ENCODE data around the gene MED8.
A peak's percentile ranks its signal among the peaks of the same experiment; 100 is the strongest.
"Not testable (repeated sequence)": the region's sequence is repeated elsewhere in the genome, so short reads cannot be mapped to it uniquely, and the experiment has no call there.

Gene MED8

GRCh38 chr1:43379476-43379875, 10.1 kb downstream of the MED8 start:
- peaks cover 7 to 13% of the 10 kb centered on the region in 2 donors for H3K4me1 ChIP-seq (ENCODE audit: control insufficient read depth in 1 of 2, insufficient read depth in 2 of 2, low read length in 2 of 2)
- peaks cover 21 to 27% of the 10 kb centered on the region in 2 donors for H3K36me3 ChIP-seq (ENCODE audit: control insufficient read depth in 1 of 2, insufficient read depth in 2 of 2, low read length in 2 of 2)
- H3K9me3 ChIP-seq (ENCODE audit: control insufficient read depth in 1 of 2, low read length in 2 of 2) = no peaks in the 10 kb centered on the region
- H3K4me3 ChIP-seq (ENCODE audit: low read depth in 1 of 2, low read length in 2 of 2) = no peak overlapping the region
- H3K27ac ChIP-seq (ENCODE audit: low read length) = no peak overlapping the region
- no peaks in the 10 kb centered on the region for H3K27me3 ChIP-seq (ENCODE audit: low read depth, low read length)

- Histone ChIP-seq H3K27ac (ENCODE audit: low read length) (no peak overlapping the region), H3K4me3 (ENCODE audit: low read depth in 1 of 2, low read length in 2 of 2) (no peak overlapping the region), H3K9me3 (ENCODE audit: control insufficient read depth in 1 of 2, low read length in 2 of 2) (no peaks in the 10 kb centered on the region), H3K36me3 (ENCODE audit: control insufficient read depth in 1 of 2, insufficient read depth in 2 of 2, low read length in 2 of 2) (peaks cover 4 to 13% of the 10 kb centered on the region in 2 donors), H3K4me1 (ENCODE audit: control insufficient read depth in 1 of 2, insufficient read depth in 2 of 2, low read length in 2 of 2) (peaks cover 7 to 11% of the 10 kb centered on the region in 2 donors), H3K27me3 (ENCODE audit: low read depth, low read length) (no peaks in the 10 kb centered on the region)
Measured at GRCh38 chr1:43377831-43378230, 11.8 kb downstream of the MED8 start.

GRCh38 chr1:43376723-43377235, 12.8 kb downstream of the MED8 start:
- peaks cover 0 to 10% of the 10 kb centered on the region in 2 donors for H3K36me3 ChIP-seq (ENCODE audit: control insufficient read depth in 1 of 2, insufficient read depth in 2 of 2, low read length in 2 of 2)
- H3K9me3 ChIP-seq (ENCODE audit: control insufficient read depth in 1 of 2, low read length in 2 of 2) = no peaks in the 10 kb centered on the region
- peaks cover under 1 to 3% of the 10 kb centered on the region in 2 donors for H3K4me1 ChIP-seq (ENCODE audit: control insufficient read depth in 1 of 2, insufficient read depth in 2 of 2, low read length in 2 of 2)
- no peaks in the 10 kb centered on the region for H3K27me3 ChIP-seq (ENCODE audit: low read depth, low read length)
- no peak overlapping the region for H3K27ac ChIP-seq (ENCODE audit: low read length)
- H3K4me3 ChIP-seq (ENCODE audit: low read depth in 1 of 2, low read length in 2 of 2) = no peak overlapping the region

- Histone ChIP-seq H3K27ac (ENCODE audit: low read length) (peak overlapping the region; percentile 13), H3K4me3 (ENCODE audit: low read depth in 1 of 2, low read length in 2 of 2) (no peak overlapping the region), H3K4me1 (ENCODE audit: control insufficient read depth in 1 of 2, insufficient read depth in 2 of 2, low read length in 2 of 2) (peaks cover 6% of the 10 kb centered on the region in 2 donors), H3K9me3 (ENCODE audit: control insufficient read depth in 1 of 2, low read length in 2 of 2) (no peaks in the 10 kb centered on the region), H3K27me3 (ENCODE audit: low read depth, low read length) (no peaks in the 10 kb centered on the region), H3K36me3 (ENCODE audit: control insufficient read depth in 1 of 2, insufficient read depth in 2 of 2, low read length in 2 of 2) (peaks cover 0 to 7% of the 10 kb centered on the region in 2 donors)
Measured at GRCh38 chr1:43373066-43373940, 16.3 kb downstream of the MED8 start.

- H3K27ac ChIP-seq (ENCODE audit: low read length) = no peak overlapping the region
- H3K27me3 ChIP-seq (ENCODE audit: low read depth, low read length) = no peaks in the 10 kb centered on the region
- H3K36me3 ChIP-seq (ENCODE audit: control insufficient read depth in 1 of 2, insufficient read depth in 2 of 2, low read length in 2 of 2) = peaks cover 0 to 7% of the 10 kb centered on the region in 2 donors
- H3K9me3 ChIP-seq (ENCODE audit: control insufficient read depth in 1 of 2, low read length in 2 of 2) = no peaks in the 10 kb centered on the region
- no peak overlapping the region for H3K4me3 ChIP-seq (ENCODE audit: low read depth in 1 of 2, low read length in 2 of 2)
- H3K4me1 ChIP-seq (ENCODE audit: control insufficient read depth in 1 of 2, insufficient read depth in 2 of 2, low read length in 2 of 2) = peaks cover 7 to 9% of the 10 kb centered on the region in 2 donors
Measured at GRCh38 chr1:43372172-43372571, 17.4 kb downstream of the MED8 start.

- H3K27ac ChIP-seq (ENCODE audit: low read length) = no peak overlapping the region
- H3K9me3 ChIP-seq (ENCODE audit: control insufficient read depth in 1 of 2, low read length in 2 of 2) = no peaks in the 10 kb centered on the region
- H3K4me1 ChIP-seq (ENCODE audit: control insufficient read depth in 1 of 2, insufficient read depth in 2 of 2, low read length in 2 of 2) = peaks cover 16 to 22% of the 10 kb centered on the region in 2 donors
- no peaks in the 10 kb centered on the region for H3K27me3 ChIP-seq (ENCODE audit: low read depth, low read length)
- H3K4me3 ChIP-seq (ENCODE audit: low read depth in 1 of 2, low read length in 2 of 2) = no peak overlapping the region
- H3K36me3 ChIP-seq (ENCODE audit: control insufficient read depth in 1 of 2, insufficient read depth in 2 of 2, low read length in 2 of 2) = peaks cover 0 to 9% of the 10 kb centered on the region in 2 donors
Measured at GRCh38 chr1:43370564-43370963, 19.0 kb downstream of the MED8 start.

- not testable (repeated sequence) for H3K9me3 ChIP-seq (ENCODE audit: control insufficient read depth in 1 of 2, low read length in 2 of 2); H3K4me3 ChIP-seq (ENCODE audit: low read depth in 1 of 2, low read length in 2 of 2); H3K27ac ChIP-seq (ENCODE audit: low read length); H3K27me3 ChIP-seq (ENCODE audit: low read depth, low read length)
- Histone ChIP-seq H3K4me1 (ENCODE audit: control insufficient read depth in 1 of 2, insufficient read depth in 2 of 2, low read length in 2 of 2) (peaks cover 16 to 26% of the 10 kb centered on the region in 2 donors), H3K36me3 (ENCODE audit: control insufficient read depth in 1 of 2, insufficient read depth in 2 of 2, low read length in 2 of 2) (peaks cover under 1 to 17% of the 10 kb centered on the region in 2 donors)
Measured at GRCh38 chr1:43369779-43370178, 19.8 kb downstream of the MED8 start.

- no peaks in the 10 kb centered on the region for H3K27me3 ChIP-seq (ENCODE audit: low read depth, low read length)
- H3K4me1 ChIP-seq (ENCODE audit: control insufficient read depth in 1 of 2, insufficient read depth in 2 of 2, low read length in 2 of 2) = peaks cover 16 to 26% of the 10 kb centered on the region in 2 donors
- H3K4me3 ChIP-seq (ENCODE audit: low read depth in 1 of 2, low read length in 2 of 2) = peak overlapping the region; percentile 70 to 91
- H3K36me3 ChIP-seq (ENCODE audit: control insufficient read depth in 1 of 2, insufficient read depth in 2 of 2, low read length in 2 of 2) = peaks cover 12 to 28% of the 10 kb centered on the region in 2 donors
- H3K27ac ChIP-seq (ENCODE audit: low read length) = peak overlapping the region; percentile 93
- no peaks in the 10 kb centered on the region for H3K9me3 ChIP-seq (ENCODE audit: control insufficient read depth in 1 of 2, low read length in 2 of 2)
Measured at GRCh38 chr1:43368646-43369020, 21.0 kb downstream of the MED8 start.

GRCh38 chr1:43367904-43368645, 21.5 kb downstream of the MED8 start, which contains the start of gene ELOVL1:
ELOVL1 (minus strand) TSS chr1:43368011; CDS start chr1:43365609, 2,402 bp downstream.
- H3K27ac ChIP-seq (ENCODE audit: low read length) = peak within 1 kb of the TSS; percentile 93
- peaks cover 16 to 26% of the 10 kb centered on the region in 2 donors for H3K4me1 ChIP-seq (ENCODE audit: control insufficient read depth in 1 of 2, insufficient read depth in 2 of 2, low read length in 2 of 2)
- peaks cover 16 to 34% of the 10 kb centered on the region in 2 donors for H3K36me3 ChIP-seq (ENCODE audit: control insufficient read depth in 1 of 2, insufficient read depth in 2 of 2, low read length in 2 of 2)
- H3K9me3 ChIP-seq (ENCODE audit: control insufficient read depth in 1 of 2, low read length in 2 of 2) = no peaks in the 10 kb centered on the region
- H3K4me3 ChIP-seq (ENCODE audit: low read depth in 1 of 2, low read length in 2 of 2) = peak within 1 kb of the TSS; percentile 78 to 91
- no peaks in the 10 kb centered on the region for H3K27me3 ChIP-seq (ENCODE audit: low read depth, low read length)

- Histone ChIP-seq H3K9me3 (ENCODE audit: control insufficient read depth in 1 of 2, low read length in 2 of 2) (no peaks in the 10 kb centered on the region), H3K27me3 (ENCODE audit: low read depth, low read length) (no peaks in the 10 kb centered on the region), H3K27ac (ENCODE audit: low read length) (peak overlapping the region; percentile 83), H3K36me3 (ENCODE audit: control insufficient read depth in 1 of 2, insufficient read depth in 2 of 2, low read length in 2 of 2) (peaks cover 17 to 35% of the 10 kb centered on the region in 2 donors), H3K4me3 (ENCODE audit: low read depth in 1 of 2, low read length in 2 of 2) (peak overlapping the region; percentile 78 to 91), H3K4me1 (ENCODE audit: control insufficient read depth in 1 of 2, insufficient read depth in 2 of 2, low read length in 2 of 2) (peaks cover 16 to 26% of the 10 kb centered on the region in 2 donors)
Measured at GRCh38 chr1:43367026-43367903, 22.3 kb downstream of the MED8 start.
